H9 (cell line): ENCODE measurements around the gene ATCAY. TPM values are rescaled to one million over a fixed set of nuclear protein-coding genes. Genes with fewer than 3 reads are reported as not detected.

Source experiments
- DNase-seq: peaks from one replicate; pipeline ENCODE4 v3.0.0-alpha.2; 2017
- H2AFZ ChIP-seq: one replicate; pipeline ENCODE4 v1.6.1; 2013; ENCODE audit warnings: mild to moderate bottlenecking, low read length, control low read depth, moderate library complexity
- H2AK5ac ChIP-seq: 2 replicates; pipeline ENCODE4 v1.6.1; 2013; ENCODE audit warnings: low read length, control low read depth, mixed read lengths; ENCODE audit not compliant: insufficient read length
- H2BK120ac ChIP-seq: one replicate; pipeline ENCODE4 v1.6.1; 2013; ENCODE audit warnings: low read depth, mild to moderate bottlenecking, low read length, control low read depth, inconsistent platforms; ENCODE audit not compliant: poor library complexity, severe bottlenecking
- H2BK12ac ChIP-seq: 2 replicates; pipeline ENCODE4 v1.6.1; 2013; ENCODE audit warnings: low read length, control low read depth, mixed read lengths, low read depth; ENCODE audit not compliant: insufficient read length
- H2BK15ac ChIP-seq: 2 replicates; pipeline ENCODE4 v1.6.1; 2013; ENCODE audit warnings: low read depth, low read length, control low read depth
- H2BK20ac ChIP-seq: one replicate; pipeline ENCODE4 v1.6.1; 2013; ENCODE audit warnings: low read depth, mild to moderate bottlenecking, low read length, control low read depth, inconsistent platforms; ENCODE audit not compliant: poor library complexity, severe bottlenecking
- H2BK5ac ChIP-seq: 2 replicates; pipeline ENCODE4 v1.6.1; 2013; ENCODE audit warnings: low read length, control low read depth, mixed read lengths; ENCODE audit not compliant: insufficient read length
- H3K14ac ChIP-seq: 2 replicates; pipeline ENCODE4 v1.6.1; 2013; ENCODE audit warnings: low read length, control low read depth; ENCODE audit not compliant: insufficient read depth
- H3K18ac ChIP-seq: 2 replicates; pipeline ENCODE4 v1.6.1; 2013; ENCODE audit warnings: low read depth, mild to moderate bottlenecking, mixed read lengths, low read length, control low read depth; ENCODE audit not compliant: insufficient read length
- H3K23ac ChIP-seq: 2 replicates; pipeline ENCODE4 v1.6.1; 2013; ENCODE audit warnings: low read length, control low read depth, mixed read lengths, low read depth; ENCODE audit not compliant: insufficient read length
- H3K23me2 ChIP-seq: 2 replicates; pipeline ENCODE4 v1.6.1; 2013; ENCODE audit warnings: low read depth, mild to moderate bottlenecking, mixed read lengths, low read length, control low read depth; ENCODE audit not compliant: insufficient read length, poor library complexity, severe bottlenecking
- H3K27ac ChIP-seq: 2 replicates; pipeline ENCODE4 v1.5.1; 2013; ENCODE audit warnings: low read length, control low read depth, mixed read lengths, low read depth; ENCODE audit not compliant: insufficient read length
- H3K27me3 ChIP-seq: 2 replicates; pipeline ENCODE4 v1.6.1; 2013; ENCODE audit warnings: low read length, control low read depth, inconsistent platforms; ENCODE audit not compliant: insufficient read depth
- H3K4ac ChIP-seq: 2 replicates; pipeline ENCODE4 v1.6.1; 2013; ENCODE audit warnings: low read depth, mild to moderate bottlenecking, control low read depth, inconsistent platforms, low read length, moderate library complexity
- H3K4me1 ChIP-seq: 2 replicates; pipeline ENCODE4 v1.6.1; 2013; ENCODE audit warnings: low read length, control low read depth, inconsistent platforms; ENCODE audit not compliant: insufficient read depth
- H3K4me2 ChIP-seq: 2 replicates; pipeline ENCODE4 v1.6.1; 2013; ENCODE audit warnings: low read length, control low read depth, mixed read lengths; ENCODE audit not compliant: insufficient read length, insufficient read depth
- H3K56ac ChIP-seq: 2 replicates; pipeline ENCODE4 v1.6.1; 2013; ENCODE audit warnings: low read depth, mild to moderate bottlenecking, mixed read lengths, low read length, control low read depth; ENCODE audit not compliant: insufficient read length
- H3K79me1 ChIP-seq: 2 replicates; pipeline ENCODE4 v1.6.1; 2013; ENCODE audit warnings: low read depth, mild to moderate bottlenecking, moderate library complexity, low read length, control low read depth, inconsistent platforms; ENCODE audit not compliant: insufficient read depth, poor library complexity, severe bottlenecking
- H3K79me2 ChIP-seq: 2 replicates; pipeline ENCODE4 v1.6.1; 2013; ENCODE audit warnings: low read length, control low read depth, inconsistent platforms; ENCODE audit not compliant: insufficient read depth
- H3K9ac ChIP-seq: 2 replicates; pipeline ENCODE4 v1.6.1; 2013; ENCODE audit warnings: low read length, control low read depth, mixed read lengths; ENCODE audit not compliant: insufficient read length; ENCODE audit errors: extremely low read depth
- H3K9me3 ChIP-seq: one replicate; pipeline ENCODE4 v1.6.1; 2013; ENCODE audit warnings: low read depth, low read length, inconsistent platforms; ENCODE audit not compliant: control insufficient read depth
- H3T11ph ChIP-seq: one replicate; pipeline ENCODE4 v1.6.1; 2013; ENCODE audit warnings: mild to moderate bottlenecking, low read length, control low read depth, inconsistent platforms
- H4K20me1 ChIP-seq: one replicate; pipeline ENCODE4 v1.6.1; 2013; ENCODE audit not compliant: control insufficient read depth, insufficient read length, insufficient read depth
- H4K5ac ChIP-seq: 2 replicates; pipeline ENCODE4 v1.6.1; 2013; ENCODE audit warnings: low read depth, mild to moderate bottlenecking, mixed read lengths, low read length, control low read depth; ENCODE audit not compliant: insufficient read length
- H4K8ac ChIP-seq: replicated peaks from 2 replicates; pipeline ENCODE4 v1.6.1; 2013; ENCODE audit warnings: low read length, control low read depth, mixed read lengths, low read depth; ENCODE audit not compliant: insufficient read length
- H4K91ac ChIP-seq: 2 replicates; pipeline ENCODE4 v1.6.1; 2013; ENCODE audit warnings: low read depth, mild to moderate bottlenecking, moderate library complexity, mixed read lengths, low read length, control low read depth; ENCODE audit not compliant: insufficient read length
- H3K27ac Mint-ChIP-seq, 3 experiments: 2 replicates in 2 of 3; 3 replicates in 1 of 3; pipeline ENCODE4 v1.8.0; 2020 to 2021; ENCODE audit warnings: mixed read lengths in 3 of 3, mild to moderate bottlenecking in 1 of 3, moderate library complexity in 1 of 3
- H3K27me3 Mint-ChIP-seq: 2 replicates; pipeline ENCODE4 v1.8.0; 2021; ENCODE audit warnings: low read depth, mild to moderate bottlenecking, moderate library complexity, mixed read lengths
- H3K36me3 Mint-ChIP-seq, 3 experiments: 2 replicates in 2 of 3; 3 replicates in 1 of 3; pipeline ENCODE4 v1.8.0; 2020 to 2021; ENCODE audit warnings: low read depth in 3 of 3, mixed read lengths in 3 of 3; ENCODE audit not compliant: insufficient read depth in 1 of 3
- H3K4me1 Mint-ChIP-seq, 2 experiments: 2 replicates each; pipeline ENCODE4 v1.8.0; 2020; ENCODE audit warnings: mixed read lengths in 2 of 2
- H3K4me3 Mint-ChIP-seq, 2 experiments: 2 replicates in 1 of 2; 3 replicates in 1 of 2; pipeline ENCODE4 v1.8.0; 2020 to 2021; ENCODE audit warnings: mild to moderate bottlenecking in 2 of 2, mixed read lengths in 2 of 2, moderate library complexity in 1 of 2
- H3K9me3 Mint-ChIP-seq, 2 experiments: 2 replicates in 1 of 2; 3 replicates in 1 of 2; pipeline ENCODE4 v1.8.0; 2020; ENCODE audit warnings: mild to moderate bottlenecking in 2 of 2, mixed read lengths in 2 of 2, moderate library complexity in 1 of 2
- WGBS: extraction: QIAGEN DNeasy Blood & Tissue Kit; methylation state at CpG from one replicate; pipeline ENCODE4 v1.1.7; 2013; ENCODE audit warnings: missing lambda C conversion rate, low lambda C conversion rate, mixed read lengths; ENCODE audit not compliant: insufficient read length; ENCODE audit errors: extremely low coverage; 5-methylcytosine and 5-hydroxymethylcytosine counted together
- total RNA-seq: library from RNA; stranded (reverse); gene quantifications from 2 replicates; pipeline ENCODE4 v1.2.1, GENCODE V29; 2021
- TF ChIP-seq, protein P1 (sequence below): fragments of 200-600 bp; sonication (generic); conservative IDR thresholded peaks from 3 replicates; pipeline ENCODE4 v1.8.0; 2021; ENCODE audit warnings: antibody characterized with exemption, mild to moderate bottlenecking

ATCAY gene
- total RNA-seq, 1 experiment from 2014 or later = 12.2 TPM

DNA sequence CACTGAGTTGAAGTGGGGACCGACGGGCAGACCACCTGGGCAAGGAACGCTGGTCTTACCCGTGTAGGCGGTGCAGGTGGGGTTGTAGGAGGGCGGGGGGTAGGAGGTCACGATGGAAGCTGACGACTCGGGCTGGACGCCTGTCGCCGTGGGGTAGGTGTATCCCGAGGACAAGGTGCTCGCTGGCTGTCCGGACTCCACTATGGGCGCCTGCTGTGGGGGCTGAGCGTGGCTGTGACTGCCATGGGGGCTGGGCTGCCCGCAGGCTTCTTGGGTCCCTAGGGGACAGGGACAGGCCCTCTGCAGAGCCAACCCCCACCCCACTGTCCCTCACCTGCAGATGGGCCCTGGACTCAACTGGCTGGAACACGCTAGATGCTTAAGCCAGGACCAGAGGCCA, 48.9 kb upstream of the ATCAY start:
- TF ChIP-seq, protein P1, sequence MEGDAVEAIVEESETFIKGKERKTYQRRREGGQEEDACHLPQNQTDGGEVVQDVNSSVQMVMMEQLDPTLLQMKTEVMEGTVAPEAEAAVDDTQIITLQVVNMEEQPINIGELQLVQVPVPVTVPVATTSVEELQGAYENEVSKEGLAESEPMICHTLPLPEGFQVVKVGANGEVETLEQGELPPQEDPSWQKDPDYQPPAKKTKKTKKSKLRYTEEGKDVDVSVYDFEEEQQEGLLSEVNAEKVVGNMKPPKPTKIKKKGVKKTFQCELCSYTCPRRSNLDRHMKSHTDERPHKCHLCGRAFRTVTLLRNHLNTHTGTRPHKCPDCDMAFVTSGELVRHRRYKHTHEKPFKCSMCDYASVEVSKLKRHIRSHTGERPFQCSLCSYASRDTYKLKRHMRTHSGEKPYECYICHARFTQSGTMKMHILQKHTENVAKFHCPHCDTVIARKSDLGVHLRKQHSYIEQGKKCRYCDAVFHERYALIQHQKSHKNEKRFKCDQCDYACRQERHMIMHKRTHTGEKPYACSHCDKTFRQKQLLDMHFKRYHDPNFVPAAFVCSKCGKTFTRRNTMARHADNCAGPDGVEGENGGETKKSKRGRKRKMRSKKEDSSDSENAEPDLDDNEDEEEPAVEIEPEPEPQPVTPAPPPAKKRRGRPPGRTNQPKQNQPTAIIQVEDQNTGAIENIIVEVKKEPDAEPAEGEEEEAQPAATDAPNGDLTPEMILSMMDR = no peak
- Histone ChIP-seq H2AFZ (no peak overlapping the region), H3K4me1 (no peaks in the 10 kb centered on the region), H3K4me2 (no peak overlapping the region), H2BK20ac (no peak overlapping the region), H2BK120ac (no peak overlapping the region), H2BK15ac (no peak overlapping the region), H4K5ac (no peak overlapping the region), H2BK12ac (no peak overlapping the region), H2AK5ac (no peak overlapping the region), H3K9me3 (no peaks in the 10 kb centered on the region), H4K20me1 (no peaks in the 10 kb centered on the region), H3K9ac (no peak overlapping the region), H3K79me1 (no peaks in the 10 kb centered on the region), H4K91ac (no peak overlapping the region), H3K56ac (no peak overlapping the region), H3K4ac (no peak overlapping the region), H3K79me2 (no peaks in the 10 kb centered on the region), H3K14ac (no peak overlapping the region), H3K27me3 (no peaks in the 10 kb centered on the region), H3K23ac (no peak overlapping the region), H3T11ph (no peak overlapping the region), H3K23me2 (no peaks in the 10 kb centered on the region), H3K27ac (no peak overlapping the region), H2BK5ac (no peak overlapping the region), H3K18ac (no peak overlapping the region), H4K8ac (no peak overlapping the region)
- no peak overlapping the region for H3K4me3 Mint-ChIP-seq
- no peaks in the 10 kb centered on the region for H3K9me3 Mint-ChIP-seq
- no CpG with 5 or more reads among the region's 19 CpGs for WGBS
- no peak overlapping the region; a peak in 1 of 7 replicates for H3K27ac Mint-ChIP-seq
- no peaks in the 10 kb centered on the region for H3K4me1 Mint-ChIP-seq
- no peaks in the 10 kb centered on the region; a peak in 1 of 7 replicates for H3K36me3 Mint-ChIP-seq
- H3K27me3 Mint-ChIP-seq = no peaks in the 10 kb centered on the region
- no peak for DNase-seq
